Measurements from ENCODE around the gene AQP5.

- TF ChIP-seq, protein P1, sequence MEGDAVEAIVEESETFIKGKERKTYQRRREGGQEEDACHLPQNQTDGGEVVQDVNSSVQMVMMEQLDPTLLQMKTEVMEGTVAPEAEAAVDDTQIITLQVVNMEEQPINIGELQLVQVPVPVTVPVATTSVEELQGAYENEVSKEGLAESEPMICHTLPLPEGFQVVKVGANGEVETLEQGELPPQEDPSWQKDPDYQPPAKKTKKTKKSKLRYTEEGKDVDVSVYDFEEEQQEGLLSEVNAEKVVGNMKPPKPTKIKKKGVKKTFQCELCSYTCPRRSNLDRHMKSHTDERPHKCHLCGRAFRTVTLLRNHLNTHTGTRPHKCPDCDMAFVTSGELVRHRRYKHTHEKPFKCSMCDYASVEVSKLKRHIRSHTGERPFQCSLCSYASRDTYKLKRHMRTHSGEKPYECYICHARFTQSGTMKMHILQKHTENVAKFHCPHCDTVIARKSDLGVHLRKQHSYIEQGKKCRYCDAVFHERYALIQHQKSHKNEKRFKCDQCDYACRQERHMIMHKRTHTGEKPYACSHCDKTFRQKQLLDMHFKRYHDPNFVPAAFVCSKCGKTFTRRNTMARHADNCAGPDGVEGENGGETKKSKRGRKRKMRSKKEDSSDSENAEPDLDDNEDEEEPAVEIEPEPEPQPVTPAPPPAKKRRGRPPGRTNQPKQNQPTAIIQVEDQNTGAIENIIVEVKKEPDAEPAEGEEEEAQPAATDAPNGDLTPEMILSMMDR (IDR thresholded peaks at IDR 0.05) = no peak
- TF ChIP-seq POLR2A (IDR thresholded peaks at IDR 0.05) = no peak
Measured at GRCh38 chr12:49921936-49922335, 39.7 kb upstream of the AQP5 start.
